CD4-positive, alpha-beta T cell treated with Interleukin-21 for 1 hour (primary cell): ENCODE results near the gene DCAF6.

Source experiments
- DNase-seq: peaks from one replicate; pipeline ENCODE4 v3.0.0-alpha.2; 2020

DCAF6 gene

DNA sequence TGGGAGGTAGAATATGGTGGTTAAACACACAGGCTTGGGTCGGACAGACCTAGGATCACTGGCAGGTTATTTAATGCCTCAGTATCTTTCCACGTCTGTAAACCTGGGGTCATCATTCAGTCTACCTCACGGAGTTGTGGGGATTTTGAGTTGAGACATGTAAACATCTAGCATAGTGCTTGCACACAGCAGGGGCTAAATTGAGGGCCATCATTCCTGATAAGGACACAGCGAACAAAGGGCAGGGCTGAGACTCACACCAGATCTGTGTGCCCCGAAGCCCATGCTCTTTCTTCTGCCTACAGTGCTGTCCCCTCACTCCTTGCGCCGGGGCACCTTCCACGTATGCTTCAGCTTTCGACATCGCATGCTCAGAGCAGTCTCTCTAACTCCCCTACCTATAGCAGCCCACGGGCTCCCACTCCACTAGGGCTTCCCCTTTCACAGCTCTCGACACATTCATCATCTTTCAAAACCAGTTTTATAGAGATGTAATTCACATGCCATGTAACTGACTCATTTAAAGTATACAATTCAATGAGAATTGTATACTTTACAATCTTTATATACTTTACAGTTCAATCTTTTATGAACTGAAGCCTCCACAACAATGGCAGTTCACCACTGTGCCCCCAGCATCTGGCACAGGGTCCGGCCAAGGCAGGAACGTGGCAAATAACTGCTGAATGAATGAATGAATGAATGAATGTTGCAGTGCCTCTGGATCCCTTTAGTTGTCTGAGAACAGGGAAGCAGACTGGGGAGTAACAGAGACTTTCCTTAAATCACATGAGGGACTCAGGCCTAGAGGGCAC lies 152.2 kb downstream of the DCAF6 start:
- no peak for DNase-seq

- DNase-seq: no peak
Observed at GRCh38 chr1:168089326-168089978, 153.0 kb downstream of the DCAF6 start.

DNA sequence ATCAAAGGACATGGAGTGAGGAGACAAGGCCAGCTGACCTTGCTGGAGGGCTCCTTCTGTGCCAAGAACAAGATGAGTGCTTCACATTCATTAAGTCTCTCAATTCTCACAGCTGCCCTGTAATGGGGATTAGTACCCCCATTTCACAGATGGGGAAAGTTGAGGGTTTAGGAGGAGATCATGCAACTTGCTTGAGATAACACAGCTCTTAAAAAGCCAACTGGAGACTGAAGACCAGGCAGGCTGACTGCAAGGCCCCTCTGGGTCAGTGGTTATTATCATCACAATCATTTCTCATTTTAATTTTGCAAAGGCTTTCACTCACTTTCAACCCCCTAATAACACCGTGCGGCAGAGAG lies 153.5 kb downstream of the DCAF6 start:
- DNase-seq: no peak

DNA sequence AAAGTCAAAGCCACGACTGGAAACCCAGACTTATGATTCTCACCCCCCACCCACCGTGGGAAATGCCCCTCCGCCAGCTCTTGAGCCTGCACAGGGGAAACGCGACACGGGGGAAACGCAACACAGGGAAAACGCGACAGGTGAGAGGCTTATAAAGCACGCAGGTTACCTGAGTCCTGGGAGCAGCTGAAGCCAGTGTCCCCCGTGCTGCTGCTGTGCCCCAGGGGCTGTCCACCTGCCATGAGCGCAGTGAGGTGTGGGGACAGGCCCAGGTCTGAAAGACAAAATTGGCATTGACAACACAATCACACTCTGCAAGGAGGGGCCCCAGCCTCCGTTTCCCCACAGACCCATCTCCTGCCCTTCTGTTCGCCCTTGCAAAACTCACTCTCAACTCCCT lies 153.9 kb downstream of the DCAF6 start:
- no peak for DNase-seq

DNA sequence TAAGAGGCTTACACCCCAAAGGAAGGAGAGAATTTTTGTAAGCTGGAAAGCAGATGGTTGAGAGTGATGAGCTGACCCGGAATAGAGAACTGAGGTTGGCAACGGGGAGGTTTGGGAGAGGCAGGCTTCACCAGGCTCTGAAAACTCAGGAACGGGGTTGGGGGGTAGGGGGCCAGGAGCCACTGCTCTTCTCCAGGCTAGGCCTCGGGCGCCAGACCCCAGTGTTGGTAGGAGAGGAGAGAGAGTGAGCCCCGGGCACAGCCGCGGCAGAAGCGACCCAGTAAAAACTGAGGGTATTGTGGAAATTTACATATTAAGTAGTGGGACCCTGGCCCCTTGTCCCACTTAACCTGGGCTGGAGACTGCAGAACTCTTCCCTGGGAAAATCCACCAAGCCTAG lies 154.6 kb downstream of the DCAF6 start:
- no peak for DNase-seq

DNA sequence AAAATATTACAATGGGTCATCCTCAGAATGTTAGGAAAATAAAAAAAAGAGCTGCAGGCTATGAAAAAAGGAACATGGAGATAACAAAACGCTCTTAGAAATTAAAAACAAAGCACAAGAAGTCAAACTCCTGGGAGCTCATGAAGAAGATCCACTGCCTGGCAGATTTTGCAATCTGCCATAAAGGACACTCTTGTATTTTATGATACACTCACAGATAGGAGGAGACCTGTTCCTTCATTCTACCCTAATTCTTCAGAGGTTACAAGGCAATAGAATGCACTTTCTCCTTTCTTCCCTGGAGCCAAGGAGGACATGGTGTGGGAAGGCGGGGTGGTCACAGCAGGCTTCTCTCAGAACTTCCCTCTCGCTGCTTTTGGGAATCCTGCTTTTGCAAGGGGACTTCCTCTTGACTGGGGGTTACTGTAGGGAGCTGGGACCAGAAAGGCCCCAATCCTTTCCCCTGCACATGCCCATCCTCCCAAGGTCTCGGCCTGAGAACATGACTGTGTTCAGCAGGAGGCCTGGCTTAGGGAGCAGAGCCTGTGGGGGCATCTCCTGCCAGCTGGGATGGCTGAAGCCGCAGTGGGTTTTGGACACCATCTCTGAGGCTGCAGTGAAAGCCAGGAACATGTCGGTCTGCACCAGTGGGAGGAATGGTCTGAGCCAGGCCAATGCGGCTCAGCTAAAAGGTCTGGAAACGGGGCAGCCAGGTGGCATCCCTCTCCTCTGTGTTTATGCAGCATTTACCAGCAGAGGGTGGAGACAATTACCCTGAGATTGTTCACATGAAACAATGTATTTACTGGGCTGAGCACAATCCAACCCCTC lies 155.5 kb downstream of the DCAF6 start:
- DNase-seq: no peak

- no peak for DNase-seq
Observed at GRCh38 chr1:168092566-168093355, 156.3 kb downstream of the DCAF6 start.

- DNase-seq: no peak
Observed at GRCh38 chr1:168093616-168094015, 157.1 kb downstream of the DCAF6 start.

- no peak for DNase-seq
Observed at GRCh38 chr1:168095476-168095875, 159.0 kb downstream of the DCAF6 start.

GRCh38 chr1:168096296-168097165 lies 160.0 kb downstream of the DCAF6 start:
- no peak for DNase-seq

GRCh38 chr1:168097921-168098528 lies 161.5 kb downstream of the DCAF6 start:
- no peak for DNase-seq

DNA sequence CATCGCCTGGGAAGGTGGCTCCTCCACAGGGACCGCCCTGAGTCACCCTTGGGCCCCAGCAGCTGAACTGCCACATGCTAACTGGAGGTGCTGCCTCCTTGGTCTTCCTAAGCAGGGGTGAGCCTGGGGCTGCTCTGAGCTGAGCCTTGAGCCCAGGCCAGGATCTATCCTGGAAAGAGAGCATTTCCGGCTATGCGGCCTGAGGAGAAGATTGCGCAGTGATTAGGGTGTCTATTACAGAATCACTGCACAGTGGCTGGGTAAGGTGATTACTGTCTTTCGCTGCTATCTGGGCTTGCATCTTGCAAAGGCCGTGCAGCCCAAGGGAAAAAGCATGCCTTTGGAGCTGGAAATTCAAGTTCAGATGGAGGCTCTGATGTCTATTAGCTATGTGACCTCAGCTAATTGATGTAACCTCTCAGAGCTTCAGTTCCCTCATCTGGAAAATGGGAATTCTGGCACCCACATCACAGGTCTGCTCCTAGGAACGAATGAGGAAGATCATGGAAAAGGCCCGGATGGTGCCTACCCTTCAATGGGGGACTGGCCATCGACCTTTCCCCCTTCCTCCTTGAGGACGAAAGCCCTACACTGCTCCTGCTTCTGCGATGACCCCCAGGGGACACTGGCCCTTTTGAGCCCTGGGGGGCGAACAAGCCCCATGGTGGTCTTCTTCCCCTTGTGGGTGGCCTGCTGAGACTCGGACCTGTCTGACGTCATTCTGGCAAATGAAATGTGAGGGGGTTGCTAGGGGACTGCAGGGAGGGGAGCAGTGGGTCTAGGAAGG lies 162.2 kb downstream of the DCAF6 start:
- no peak for DNase-seq

GRCh38 chr1:168099337-168099801 lies 162.9 kb downstream of the DCAF6 start:
- no peak for DNase-seq

GRCh38 chr1:168100315-168101002 lies 164.0 kb downstream of the DCAF6 start:
- DNase-seq: no peak

GRCh38 chr1:168101336-168101735 lies 164.9 kb downstream of the DCAF6 start:
- no peak for DNase-seq

DNA sequence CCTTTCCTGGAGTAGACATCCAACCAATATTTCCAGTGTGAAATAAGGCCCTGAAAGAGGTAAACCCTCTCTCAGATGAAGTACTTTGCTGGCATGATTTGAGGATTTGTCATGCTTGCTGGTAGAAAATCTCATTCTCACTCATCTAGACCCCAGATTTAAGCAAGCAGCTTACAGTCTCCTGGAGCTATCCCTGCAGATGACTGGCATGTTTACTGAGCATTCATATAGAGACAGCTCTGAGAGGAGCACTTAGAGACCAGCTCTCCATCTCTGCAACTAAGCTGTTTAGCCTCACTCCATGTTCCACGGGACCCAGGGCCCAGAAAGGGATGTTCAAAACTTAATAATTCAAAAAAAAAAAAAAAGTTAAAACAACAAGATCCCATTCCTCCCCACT lies 166.0 kb downstream of the DCAF6 start:
- DNase-seq: no peak

GRCh38 chr1:168104535-168104934 lies 168.1 kb downstream of the DCAF6 start:
- DNase-seq: no peak

DNA sequence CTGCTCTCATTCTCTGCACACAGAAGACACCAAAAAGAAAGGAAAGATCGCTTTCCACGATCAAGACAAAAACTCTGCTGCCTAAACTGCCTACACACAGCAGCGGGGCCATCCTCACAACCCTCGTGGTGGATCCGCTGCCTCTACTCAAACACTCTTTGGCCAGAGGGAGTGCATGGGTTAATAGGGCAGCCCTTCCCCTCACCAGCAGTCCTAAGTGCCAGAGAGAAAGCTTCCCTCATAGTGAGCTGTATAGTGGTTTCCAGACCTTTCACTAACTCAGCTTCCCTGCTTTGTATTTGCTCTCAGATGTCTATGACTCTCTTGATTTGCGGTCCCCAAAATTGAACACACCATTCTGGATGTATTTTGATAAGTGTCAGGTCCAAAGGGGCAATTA lies 169.4 kb downstream of the DCAF6 start:
- no peak for DNase-seq

DNA sequence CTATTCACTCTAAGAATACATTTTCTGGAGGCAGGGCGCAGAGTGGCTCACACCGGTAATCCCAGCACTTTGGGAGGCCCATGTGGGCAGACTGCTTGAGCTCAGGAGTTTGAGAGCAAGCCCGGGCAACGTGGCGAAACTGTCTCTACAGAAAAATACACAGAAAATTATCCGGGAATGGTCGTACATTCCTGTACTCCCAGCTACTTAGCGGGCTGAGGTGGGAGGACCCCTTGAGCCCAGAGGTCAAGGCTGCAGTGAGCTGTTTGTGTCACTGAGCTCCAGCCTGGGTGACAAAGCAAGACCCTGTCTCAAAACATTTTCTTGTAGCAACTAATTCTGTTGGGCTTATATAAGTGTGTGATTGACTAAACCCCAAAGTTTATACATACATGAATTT lies 169.8 kb downstream of the DCAF6 start:
- no peak for DNase-seq
